Right renal pelvis (tissue), 4 donors: ENCODE results near the gene NEK7. TPM values are rescaled to one million over a fixed set of nuclear protein-coding genes. Genes with fewer than 3 reads are reported as not detected.

Experiments
- DNase-seq, 4 donors: peaks; one replicate each; pipeline ENCODE4 v3.0.0-alpha.2; 2013; ENCODE audit warnings: low read depth in 4 of 4, low spot score in 3 of 4, missing footprints in 1 of 4
- polyA plus RNA-seq, 4 donors: library from polyadenylated mRNA; unstranded; fragments of 120-200 nt; gene quantifications; one replicate each; pipeline ENCODE4 v1.2.1, GENCODE V29; 2013; ENCODE audit not compliant: insufficient read length in 4 of 4

NEK7 gene
- polyA plus RNA-seq, 4 donors = 48.3 to 63.3 (median 58.3) TPM

DNA sequence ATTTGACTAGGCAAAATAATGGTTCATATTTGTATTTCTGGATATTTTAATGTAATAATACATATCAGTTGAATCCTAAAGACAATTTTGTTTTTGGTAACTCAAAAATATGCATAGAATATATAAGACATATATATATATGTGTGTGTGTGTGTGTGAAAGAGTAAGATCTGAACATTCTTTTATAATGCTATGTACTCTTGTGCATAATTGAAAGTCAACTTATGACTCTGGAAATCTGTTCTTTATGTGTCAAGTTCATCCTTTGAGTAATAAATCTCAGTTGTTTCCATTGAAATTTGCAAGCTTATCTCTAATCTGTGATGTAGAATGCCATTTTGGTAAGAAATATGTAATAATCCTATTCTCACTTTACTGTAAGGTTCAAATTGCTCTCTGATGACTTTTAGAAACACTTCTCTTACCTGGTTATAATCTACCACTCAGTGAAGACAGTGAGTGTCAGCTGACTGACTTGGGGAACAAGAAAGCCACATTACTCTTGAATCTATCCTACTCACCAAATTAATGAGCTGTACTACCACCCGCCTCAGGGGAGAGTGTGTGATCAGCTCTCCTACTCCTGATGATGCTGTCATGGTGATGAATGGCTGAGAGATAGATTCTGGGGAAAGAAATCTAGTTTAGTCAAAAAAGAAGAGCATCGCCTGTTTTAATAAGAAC lies 15.0 kb upstream of the NEK7 start:
- no peak for DNase-seq

DNA sequence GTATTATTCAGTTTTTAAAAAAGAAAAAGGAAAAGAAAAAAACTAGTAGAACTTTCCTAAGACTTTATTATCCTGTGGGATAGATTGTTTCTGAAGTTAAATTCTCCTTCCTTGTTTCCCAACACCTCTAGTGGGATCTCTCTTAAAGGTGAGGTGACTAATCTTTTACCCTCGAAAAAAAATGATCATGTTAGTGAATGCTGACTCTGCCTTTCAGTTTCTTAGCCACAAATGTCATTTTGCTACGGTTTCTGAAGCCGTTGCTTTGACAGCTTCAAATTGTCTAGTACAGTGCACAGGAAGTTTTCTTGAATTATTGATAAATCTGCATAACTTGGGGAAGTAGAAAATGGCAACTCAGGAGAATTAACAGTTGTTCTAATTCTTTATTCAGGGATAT lies 13.0 kb upstream of the NEK7 start:
- DNase-seq = no peak

DNA sequence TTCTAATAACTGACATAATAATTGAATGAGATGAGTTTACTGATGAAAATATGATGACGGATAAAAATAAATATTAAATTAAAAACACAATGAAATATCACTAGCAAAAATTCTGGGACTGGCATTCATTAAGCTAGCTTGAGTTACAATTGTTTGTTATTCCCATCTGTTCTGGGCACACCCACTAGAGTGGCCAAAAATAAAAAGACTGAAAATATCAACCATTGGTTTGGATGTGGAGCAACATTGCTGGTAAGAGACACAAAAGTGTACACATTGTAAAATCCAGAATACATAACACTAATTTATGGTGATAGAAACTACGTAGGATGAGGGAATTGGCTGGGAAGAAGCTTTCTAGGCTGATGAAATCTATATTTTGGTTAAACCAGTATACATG lies 9.6 kb upstream of the NEK7 start:
- no peak for DNase-seq

DNA sequence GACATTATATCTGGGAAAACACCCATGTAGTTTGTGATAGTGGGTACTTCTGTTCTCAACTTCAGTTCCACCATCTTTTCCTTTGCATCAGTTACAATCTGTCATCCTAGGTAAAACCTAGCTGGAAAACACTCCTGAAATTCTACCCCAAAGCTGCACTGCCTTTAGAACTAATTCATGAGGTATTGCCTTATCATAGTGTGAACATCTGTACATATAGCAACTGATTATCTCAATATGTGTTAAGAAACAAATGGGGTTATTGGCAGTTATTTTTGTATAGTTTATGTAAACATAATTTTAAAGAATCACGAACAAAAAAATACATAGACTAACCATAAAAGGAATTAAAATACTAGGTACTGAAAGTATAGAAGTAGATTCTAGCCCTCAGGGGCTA lies 6.4 kb upstream of the NEK7 start:
- DNase-seq = no peak

DNA sequence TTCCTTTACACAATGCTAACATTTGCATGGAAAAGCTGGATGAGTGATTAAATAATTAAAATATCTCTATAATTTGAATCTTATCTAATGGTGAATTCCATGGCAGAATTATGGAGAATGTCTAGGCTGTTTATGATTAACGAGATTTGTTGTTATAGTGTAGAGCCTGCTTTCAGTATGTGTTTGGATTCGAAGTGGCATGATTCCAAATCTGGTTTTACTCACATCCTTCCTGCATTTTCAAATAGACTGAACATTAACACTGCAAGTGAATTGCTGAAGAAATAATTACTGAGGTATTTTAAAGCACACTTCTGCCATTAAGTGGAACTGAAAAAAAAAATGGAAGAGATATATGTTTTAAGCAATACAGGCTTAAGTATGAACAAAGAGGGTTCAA lies 5.1 kb upstream of the NEK7 start:
- DNase-seq = no peak

DNA sequence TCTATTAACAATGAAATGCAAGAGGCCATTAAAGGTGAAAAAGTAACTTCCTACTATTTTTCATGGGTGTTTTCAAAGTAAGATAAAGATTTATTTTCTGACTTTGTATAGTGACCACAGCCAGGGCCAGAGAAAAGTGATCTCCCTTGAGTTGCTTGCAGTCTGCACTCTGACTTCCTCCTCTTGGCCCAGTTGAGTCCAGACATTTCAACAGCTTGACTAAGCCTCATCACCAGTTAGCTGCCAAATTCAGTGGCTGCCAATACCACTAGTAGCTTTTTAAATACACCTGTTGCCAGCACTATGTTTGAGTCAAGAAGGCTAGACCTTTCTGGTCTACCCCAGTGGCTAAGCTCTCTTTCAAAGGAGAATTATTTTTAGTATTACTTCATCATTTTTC lies 3.7 kb upstream of the NEK7 start:
- DNase-seq = no peak

DNA sequence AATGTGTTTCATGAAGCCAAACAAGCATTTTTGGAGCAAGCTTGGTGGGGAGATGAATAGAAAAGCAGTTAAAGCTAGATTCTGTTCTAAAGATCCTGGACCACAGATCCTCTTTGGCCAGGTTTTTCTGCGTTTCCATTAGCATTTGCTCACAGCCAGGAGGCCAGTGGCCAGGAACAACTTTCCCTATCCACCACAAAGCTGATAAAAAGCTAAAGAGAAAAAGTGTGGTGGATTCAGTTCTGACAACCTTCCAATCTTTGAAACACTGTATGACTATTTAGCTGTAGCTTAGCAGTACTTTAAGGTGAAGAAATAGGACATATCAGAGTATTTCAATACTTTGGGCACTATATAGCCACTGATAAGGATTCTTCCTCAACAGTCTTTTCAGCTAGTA lies 3.0 kb upstream of the NEK7 start:
- no peak for DNase-seq

DNA sequence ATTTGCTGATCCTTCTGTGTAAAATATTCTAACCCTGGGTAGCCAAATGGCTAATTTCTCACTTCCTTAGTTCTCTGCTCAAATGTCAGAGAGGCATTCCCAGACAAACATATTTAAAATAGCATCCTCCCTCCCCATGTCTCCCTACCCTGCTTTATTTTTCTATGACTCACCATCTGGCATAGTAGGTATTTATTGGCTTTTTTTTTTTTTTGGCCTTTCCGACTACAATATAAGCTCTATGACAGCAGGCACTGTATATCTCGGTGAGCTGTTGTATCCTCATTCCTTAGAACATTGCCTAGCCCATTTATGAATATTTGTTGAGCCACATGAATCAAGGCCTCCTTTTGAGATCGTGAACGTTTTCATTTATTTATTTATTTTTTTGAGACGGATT lies 1.5 kb upstream of the NEK7 start:
- no peak for DNase-seq

DNA sequence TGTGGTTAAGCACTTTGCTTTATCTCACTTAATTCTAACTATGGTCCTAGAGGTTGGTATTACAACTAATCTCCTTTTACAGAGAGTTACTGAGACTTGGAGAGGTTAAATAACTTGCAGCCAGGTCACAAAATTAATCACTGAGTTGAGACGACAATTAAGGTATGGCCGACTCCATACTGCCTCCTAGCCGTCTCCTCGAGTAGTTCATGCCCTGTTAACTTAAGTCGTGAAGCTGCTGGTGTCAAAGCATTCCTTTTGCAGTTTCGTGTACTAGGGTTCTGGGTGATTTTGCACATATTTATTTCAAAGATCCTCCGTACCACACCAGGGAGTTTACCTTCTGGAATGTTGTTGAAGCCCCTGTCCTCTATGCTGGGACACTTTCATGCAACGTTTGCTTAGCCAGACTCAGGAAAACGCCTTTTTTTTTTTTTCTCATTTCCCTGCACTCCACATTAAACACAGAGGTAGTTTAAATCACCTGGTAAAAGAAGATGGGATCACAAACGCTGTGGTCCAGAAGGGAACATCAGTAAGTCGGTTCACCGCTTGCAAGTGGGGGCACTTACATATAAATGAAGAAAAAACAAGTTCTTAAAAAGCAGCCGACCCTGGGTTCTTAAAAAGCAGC lies 570 bp upstream of the NEK7 start:
- peak; percentile 71 to 81 (median 76) for DNase-seq

DNA sequence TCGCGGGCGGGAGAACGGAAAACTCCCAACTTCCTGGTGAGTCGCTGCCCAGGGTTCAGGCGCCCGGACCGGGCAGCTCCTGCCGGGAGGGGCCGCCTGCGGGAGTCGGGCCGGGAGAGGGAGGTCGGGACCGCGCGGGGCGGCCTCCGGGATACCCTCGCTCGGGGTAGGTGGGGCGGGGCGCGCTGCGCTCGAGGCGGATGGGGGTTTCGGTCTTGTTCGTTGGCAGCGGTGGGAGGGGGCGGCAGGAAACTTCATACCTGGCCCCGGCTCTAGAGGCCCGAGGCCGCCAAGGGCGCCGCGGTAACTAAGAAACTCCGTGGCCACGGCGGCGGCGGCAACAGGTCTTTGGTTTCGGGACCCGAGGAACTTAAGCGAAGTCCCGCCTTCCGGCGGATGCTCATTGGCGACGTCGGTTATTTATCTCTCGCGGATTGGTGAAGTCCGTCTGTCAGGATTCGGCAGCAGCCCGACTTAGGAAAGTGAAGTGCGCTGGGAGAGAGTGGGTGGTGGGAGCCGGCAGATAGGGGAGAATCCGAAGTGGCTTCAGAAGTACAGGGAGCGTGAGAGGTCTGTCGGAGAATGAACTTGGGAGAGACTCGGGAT lies 546 bp downstream of the NEK7 start:
- peak; percentile 81 to 93 (median 90) for DNase-seq

DNA sequence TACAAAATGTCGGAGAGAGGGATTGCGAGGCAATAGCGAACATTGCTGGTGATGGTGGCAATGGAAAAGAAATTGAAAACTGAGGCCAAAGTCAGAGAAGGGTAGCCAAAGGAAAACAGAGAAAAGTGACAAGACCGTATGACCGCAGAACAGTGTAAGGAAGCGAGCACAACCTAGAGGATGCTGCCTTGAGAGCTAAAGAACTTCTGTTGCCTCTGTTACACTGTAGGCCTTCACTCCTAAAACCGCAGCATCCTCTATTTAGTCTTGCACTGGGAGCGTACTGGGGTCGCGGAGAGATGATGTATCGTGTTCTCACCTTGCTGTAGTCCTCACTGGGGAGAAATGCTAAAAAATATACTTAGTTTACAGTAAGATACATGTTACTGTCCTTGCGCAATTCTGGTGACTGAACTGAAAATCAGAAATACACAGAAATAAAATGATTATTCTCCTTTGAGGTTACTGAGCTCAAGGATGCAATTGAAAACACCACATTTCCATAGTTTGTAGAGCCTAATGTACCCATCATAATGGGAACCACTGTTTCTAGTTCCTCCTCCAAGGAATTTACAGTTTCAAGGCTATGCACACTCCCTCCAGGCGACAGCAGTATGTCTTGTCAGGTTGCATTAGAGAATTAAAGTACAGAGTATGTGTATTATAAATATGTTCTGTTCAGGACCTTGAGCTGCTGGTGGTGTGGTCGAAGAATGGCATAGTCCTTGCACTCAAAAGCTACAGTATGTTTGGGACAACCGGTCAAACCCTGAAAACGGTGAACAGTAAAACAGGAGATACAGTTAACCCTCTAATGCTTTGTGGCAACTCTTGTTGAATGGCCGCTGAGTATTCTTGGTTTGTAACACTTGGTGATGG lies 1.3 kb downstream of the NEK7 start:
- DNase-seq = no peak

DNA sequence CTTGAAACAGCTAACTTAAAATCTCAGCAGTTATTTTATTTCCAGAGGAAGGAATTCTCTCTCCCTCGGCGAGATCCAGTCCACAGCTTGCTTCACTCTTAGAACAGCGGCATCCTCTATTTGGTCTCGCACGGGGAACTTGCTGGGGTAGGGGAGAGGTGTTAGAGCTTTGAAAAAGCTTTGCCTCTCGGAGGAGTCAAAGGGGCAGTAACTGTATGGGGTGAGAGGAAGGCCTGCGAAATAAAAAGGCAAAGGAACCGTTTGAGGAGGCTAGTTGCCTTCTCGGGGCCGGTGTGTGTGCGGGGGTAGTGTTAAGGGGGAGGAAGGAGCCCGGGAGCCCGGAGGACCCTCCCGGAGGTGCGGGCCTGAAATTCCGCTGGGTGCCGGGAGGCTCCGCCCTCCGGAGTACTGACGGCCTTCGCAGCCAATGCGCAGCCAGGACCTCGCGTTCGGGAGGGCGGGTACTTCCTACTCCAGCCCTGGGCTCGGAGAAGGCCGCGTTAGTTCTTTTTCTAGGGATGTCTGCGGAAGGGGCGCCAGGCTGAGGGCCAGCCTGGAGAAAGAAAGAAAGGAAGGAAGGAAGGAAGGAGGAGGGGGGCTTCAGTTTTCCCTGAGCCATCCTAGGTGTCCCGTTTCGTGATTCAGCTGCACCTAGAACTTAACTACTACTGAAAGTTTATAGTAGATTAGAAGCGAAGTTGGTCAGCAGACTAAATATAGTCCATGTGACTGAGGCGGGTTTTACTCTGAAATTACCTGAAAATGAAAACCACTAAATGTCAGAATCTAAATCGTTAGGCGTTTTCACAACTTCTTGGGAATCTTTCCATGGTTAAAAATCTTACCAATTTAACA lies 2.2 kb downstream of the NEK7 start:
- peak; percentile 84 to 89 (median 88) for DNase-seq

DNA sequence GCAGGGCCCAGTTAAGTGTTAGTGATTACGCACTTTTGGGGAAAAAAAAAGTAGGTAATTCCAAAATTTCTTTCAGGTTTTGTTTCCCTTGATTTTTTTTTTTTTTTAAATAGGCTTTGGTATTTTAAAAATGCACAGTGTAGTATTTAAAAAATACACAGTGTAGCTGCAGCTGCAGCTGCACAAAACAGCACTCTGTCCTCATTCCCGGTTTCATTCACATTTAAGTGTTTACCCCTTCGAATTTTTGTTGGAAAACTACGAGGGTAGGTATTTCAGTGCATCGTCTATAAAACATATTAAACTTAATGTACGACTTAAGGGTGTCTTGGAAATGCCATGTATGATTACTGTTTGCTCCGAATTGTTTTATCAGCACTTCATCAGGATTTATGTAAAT lies 3.4 kb downstream of the NEK7 start:
- no peak for DNase-seq

DNA sequence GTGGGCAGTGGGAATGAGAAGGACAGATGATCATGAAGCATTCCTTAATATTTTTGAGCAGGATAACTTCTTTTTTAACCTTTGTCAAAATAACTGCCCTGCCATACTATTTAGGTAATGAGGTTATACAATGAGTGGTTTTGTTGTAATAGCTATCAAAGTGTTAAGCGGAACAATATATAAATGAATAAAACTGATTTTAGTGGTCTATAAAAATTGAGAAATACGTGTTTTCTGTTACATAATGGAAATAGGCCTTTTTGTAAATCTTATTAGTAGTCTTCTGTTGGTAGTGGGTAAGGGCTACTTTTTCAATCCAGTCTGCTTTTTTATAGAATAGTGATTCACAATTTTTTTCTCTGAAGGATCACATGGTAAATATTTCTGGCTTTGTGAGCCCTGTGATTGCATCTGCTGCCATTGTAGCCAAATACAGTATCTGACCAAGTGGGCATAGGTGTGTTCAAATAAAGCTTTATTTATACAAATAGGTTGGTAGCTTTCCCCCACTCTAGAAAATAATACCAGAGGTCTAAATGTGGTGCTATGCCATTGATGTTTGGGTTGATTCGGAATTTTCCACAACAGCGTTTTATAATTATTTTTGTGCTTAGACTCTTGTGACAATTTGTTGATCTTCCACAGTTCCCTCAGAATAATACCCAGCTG lies 4.3 kb downstream of the NEK7 start:
- no peak for DNase-seq

DNA sequence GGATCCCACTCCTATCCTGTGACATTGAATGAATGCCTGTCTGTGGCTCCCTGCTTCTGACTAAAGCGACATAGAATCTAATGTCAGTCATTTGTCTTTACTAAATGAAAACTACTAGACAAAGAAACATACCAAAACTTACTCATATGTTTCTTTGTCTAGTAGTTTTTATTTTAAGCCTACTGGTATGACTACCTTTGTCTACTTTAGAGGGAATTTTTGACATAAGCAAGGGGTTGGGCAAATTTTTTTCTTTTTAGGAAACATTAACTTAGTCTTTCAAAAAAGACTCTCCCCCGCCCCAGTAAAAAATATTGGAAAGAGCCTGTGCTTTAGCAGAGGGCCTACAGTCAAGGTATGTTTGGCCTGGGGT lies 4.9 kb downstream of the NEK7 start:
- DNase-seq = no peak

DNA sequence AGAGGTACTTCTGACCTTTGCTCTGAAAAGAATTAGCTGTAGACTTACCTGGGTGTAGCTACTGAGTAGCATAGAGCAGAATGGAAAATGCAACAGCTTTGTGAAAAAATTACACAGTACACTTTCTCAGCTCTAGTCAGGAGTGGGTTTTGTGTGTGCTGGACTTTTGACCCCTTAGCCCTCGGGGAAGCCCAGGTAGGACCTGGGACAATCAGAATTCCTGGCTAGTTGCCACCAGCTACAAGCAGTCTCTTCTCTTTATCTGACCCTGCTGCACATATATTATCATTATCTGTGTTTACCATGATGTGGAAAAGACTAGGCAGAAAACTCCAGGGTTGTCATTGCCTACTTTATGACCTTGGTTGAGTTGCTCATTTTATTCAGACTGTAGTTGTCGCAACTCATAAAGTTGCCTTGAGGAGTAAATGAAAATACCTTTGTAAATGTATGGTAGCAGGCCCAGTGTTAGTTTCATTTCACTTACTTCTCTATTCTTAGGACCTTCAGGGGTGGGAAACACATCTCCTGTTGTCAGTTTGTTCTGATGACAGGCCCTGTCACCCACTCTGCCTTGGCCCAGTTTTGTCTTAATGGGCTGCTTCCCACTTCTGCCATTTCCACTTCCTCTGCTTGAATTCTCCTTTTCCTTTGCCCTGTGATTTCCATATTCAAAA lies 5.4 kb downstream of the NEK7 start:
- DNase-seq = no peak

DNA sequence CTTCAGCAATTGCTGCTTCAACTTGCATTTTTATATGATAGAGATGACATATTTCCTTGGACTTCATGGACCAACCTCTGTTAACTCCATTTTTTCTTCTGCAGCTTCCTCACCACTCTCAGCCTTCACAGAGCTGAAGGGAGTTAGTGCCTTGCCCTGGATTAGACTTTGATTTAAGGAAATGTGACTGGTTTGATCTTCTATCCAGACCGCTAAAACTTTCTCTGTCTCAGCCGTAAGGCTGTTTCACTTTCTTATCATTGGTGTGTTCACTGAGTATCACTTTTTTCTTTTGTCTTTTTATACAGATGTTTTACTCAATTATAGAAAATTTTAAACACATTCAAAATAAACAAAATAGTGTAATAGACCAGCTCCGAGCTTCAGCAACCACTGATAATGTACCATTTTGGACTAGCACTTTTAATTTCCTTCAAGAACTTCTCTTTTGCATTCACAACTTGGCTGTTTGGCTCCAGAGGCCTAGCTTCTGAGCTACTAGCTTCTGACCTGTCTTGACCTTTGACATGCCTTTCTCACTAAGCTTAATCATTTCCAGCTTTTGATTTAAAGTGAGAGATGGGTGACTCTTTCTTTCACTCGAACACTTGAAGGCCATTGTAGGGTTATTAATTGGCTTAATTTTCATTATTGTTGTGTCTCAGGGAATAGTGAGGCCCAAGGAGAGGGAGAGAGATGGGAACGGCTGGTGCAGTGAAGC lies 9.3 kb downstream of the NEK7 start:
- no peak for DNase-seq

DNA sequence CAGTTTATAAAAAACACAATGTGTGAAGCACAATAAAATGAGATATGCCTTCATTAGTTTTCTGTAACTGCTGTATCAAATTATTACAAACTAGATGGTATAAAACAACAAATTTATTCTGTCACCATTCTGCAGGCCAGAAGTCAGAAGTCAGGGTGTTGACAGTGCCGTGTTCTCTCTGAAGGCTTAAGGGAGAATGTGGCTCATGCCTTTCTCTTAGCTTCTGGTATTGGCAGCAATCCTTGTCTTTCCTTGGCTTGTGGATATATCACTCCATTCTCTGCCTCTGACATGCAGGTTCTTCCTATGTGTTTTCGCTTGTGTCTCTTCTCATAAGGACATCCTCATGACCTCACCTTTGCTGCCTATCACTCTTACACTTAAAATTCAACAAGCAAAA lies 10.1 kb downstream of the NEK7 start:
- no peak for DNase-seq
